ENCODE data around the gene PAIP2.
"Not testable (repeated sequence)": the region's sequence is repeated elsewhere in the genome, so short reads cannot be mapped to it uniquely, and the experiment has no call there.

The PAIP2 gene

DNA sequence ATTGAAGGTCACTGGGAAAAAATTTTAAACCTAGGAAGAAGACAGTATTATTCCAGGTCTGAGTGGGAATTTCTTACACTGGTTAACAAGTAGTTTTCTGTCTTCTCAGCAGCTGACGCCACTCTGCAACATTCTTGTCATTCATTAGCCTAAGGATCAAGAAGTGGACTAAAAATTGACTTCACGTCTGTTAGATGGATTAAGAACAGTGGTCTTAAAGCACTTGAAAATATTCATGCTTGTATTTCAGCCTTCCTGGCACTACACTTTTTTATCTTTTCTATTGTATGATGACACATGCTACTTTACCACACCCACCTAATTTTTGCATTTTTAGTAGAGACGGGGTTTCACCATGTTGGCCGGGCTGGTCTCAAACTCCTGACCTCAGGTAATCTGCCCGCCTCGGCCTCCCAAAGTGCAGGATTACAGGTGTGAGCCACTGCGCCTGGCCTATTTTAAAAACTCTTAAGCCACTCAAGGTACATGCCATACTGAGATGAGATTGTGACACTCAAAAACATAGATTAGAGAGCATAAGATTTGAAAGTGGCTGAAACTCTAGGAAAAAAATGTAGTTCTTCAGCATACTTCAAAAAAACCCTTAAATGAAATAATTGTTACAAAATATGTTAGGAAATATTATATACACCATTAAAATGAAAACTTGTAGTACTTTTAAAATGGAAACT, 39.7 kb upstream of the PAIP2 start:
- DNase-seq (ENCODE audit: extremely low read depth, insufficient read length): no peak
- Histone ChIP-seq H3K36me3 (ENCODE audit: control insufficient read depth, insufficient read depth, low read length) (no peaks in the 10 kb centered on the region; the same call in 1 of the 2 replicates), H3K4me3 (replicated peaks; ENCODE audit: low read depth, low read length) (no peak overlapping the region), H3K27me3 (replicated peaks; ENCODE audit: control insufficient read depth, insufficient read depth, low read length) (no peaks in the 10 kb centered on the region)
- TF ChIP-seq, protein P1, sequence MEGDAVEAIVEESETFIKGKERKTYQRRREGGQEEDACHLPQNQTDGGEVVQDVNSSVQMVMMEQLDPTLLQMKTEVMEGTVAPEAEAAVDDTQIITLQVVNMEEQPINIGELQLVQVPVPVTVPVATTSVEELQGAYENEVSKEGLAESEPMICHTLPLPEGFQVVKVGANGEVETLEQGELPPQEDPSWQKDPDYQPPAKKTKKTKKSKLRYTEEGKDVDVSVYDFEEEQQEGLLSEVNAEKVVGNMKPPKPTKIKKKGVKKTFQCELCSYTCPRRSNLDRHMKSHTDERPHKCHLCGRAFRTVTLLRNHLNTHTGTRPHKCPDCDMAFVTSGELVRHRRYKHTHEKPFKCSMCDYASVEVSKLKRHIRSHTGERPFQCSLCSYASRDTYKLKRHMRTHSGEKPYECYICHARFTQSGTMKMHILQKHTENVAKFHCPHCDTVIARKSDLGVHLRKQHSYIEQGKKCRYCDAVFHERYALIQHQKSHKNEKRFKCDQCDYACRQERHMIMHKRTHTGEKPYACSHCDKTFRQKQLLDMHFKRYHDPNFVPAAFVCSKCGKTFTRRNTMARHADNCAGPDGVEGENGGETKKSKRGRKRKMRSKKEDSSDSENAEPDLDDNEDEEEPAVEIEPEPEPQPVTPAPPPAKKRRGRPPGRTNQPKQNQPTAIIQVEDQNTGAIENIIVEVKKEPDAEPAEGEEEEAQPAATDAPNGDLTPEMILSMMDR (IDR thresholded peaks at IDR 0.05; ENCODE audit: insufficient read depth, low read length, poor library complexity, severe bottlenecking): no peak

DNA sequence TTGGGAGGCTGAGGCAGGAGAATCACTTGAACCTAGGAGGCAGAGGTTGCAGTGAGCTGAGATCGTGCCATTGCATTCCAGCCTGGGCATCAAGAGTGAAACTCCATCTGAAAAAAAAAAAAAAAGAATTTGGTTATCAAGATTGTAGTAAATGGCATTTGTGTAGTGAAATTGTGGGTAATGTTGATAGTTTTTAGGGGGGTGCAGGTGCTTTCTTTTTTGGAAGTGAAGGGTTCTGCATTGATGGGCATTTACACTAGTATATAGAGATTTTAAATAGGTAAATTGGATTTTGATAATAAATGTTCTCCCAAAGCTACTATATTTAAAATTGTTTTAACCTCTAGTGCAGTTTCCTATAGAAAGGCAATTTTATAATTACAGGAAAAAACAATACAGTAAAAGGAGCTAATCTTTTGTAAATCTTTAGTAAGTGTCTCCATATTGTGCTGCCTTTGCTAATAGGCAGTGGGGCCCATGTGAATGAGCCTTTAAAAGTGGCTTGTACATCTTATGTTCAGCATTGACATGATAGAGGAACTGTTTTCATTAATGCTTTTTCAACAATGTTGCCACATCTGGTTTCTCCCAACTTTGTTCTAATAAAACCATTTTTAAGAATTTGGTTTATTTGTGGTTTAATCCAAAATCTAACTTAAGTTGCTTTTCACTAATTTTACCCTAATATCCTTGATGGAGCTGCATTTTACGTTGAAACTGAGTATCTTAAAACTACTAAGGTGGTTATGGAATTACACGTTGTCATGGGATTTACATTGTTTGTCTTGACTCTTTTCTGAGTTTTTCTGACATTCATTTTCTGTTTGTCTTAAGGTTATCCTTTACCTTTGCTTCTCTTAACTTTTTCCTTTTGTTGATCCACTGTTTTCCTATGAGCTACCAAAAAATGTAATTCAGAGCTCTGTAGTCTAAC, 37.0 kb upstream of the PAIP2 start:
- H3K27me3 ChIP-seq (replicated peaks; ENCODE audit: control insufficient read depth, insufficient read depth, low read length): no peaks in the 10 kb centered on the region
- TF ChIP-seq, protein P1 (IDR thresholded peaks at IDR 0.05; ENCODE audit: insufficient read depth, low read length, poor library complexity, severe bottlenecking): no peak
- H3K36me3 ChIP-seq (ENCODE audit: control insufficient read depth, insufficient read depth, low read length): no peaks in the 10 kb centered on the region; the same call in 1 of the 2 replicates
- DNase-seq (ENCODE audit: extremely low read depth, insufficient read length): no peak
- H3K4me3 ChIP-seq (replicated peaks; ENCODE audit: low read depth, low read length): no peak overlapping the region

DNA sequence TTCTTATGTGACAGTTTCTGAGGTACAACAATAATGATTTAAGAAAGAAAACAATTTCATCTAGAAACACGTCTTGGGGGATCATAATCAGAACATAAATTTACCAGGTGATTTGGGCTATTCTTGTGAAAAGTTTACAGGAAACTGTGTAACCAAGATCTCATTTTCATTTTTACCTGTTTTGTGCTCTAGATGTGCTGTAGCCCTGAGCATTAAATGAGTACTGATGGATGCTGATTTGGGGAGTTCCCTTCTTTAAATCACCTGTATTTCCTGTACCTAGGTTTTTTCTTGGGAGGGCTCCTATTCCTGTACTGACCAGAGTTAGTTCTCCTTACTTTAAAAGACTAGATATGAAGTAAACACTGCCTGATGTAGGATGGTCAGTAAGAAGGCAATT, 35.5 kb upstream of the PAIP2 start:
- no peak for DNase-seq (ENCODE audit: extremely low read depth, insufficient read length)
- no peaks in the 10 kb centered on the region for H3K27me3 ChIP-seq (replicated peaks; ENCODE audit: control insufficient read depth, insufficient read depth, low read length)
- TF ChIP-seq, protein P1 (IDR thresholded peaks at IDR 0.05; ENCODE audit: insufficient read depth, low read length, poor library complexity, severe bottlenecking): no peak
- no peak overlapping the region for H3K4me3 ChIP-seq (replicated peaks; ENCODE audit: low read depth, low read length)
- H3K36me3 ChIP-seq (ENCODE audit: control insufficient read depth, insufficient read depth, low read length): no peaks in the 10 kb centered on the region

DNA sequence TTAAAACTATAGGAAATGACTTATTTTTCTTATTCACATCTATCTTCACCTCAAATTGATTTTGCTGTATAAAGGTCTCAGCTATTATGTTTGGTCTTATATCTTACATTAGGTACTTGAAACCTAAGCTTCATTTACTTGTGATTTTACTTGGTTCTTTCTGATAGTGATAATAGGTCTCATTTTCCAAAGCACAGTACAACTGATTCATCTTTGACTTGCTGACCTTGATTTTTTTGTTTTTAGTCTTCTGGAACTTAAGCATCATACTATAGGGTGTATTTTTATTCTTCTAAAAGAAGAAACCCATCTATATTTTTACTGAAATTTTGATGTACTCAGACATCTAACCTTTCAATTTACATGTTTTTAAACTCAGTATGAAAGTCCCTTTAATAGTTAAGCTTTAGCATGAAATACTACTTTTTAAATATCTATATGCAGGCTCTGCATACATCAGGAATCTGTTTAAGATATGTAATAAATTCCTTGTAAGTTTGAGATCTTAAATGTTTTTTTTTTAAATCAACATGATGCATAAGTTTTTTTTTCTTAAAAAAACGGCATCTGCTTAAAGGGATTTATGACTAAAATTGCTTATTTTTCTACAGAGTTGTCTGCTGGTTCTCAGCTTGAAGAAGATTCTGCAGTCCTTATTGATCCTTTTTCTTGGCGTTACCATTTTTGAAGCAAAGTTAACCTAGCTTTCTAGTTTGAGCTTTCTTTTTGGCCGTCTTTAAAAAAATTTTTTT, 34.9 kb upstream of the PAIP2 start:
- TF ChIP-seq, protein P1 (IDR thresholded peaks at IDR 0.05; ENCODE audit: insufficient read depth, low read length, poor library complexity, severe bottlenecking): no peak
- Histone ChIP-seq H3K36me3 (ENCODE audit: control insufficient read depth, insufficient read depth, low read length) (no peaks in the 10 kb centered on the region), H3K27me3 (replicated peaks; ENCODE audit: control insufficient read depth, insufficient read depth, low read length) (no peaks in the 10 kb centered on the region), H3K4me3 (replicated peaks; ENCODE audit: low read depth, low read length) (no peak overlapping the region)
- no peak for DNase-seq (ENCODE audit: extremely low read depth, insufficient read length)

DNA sequence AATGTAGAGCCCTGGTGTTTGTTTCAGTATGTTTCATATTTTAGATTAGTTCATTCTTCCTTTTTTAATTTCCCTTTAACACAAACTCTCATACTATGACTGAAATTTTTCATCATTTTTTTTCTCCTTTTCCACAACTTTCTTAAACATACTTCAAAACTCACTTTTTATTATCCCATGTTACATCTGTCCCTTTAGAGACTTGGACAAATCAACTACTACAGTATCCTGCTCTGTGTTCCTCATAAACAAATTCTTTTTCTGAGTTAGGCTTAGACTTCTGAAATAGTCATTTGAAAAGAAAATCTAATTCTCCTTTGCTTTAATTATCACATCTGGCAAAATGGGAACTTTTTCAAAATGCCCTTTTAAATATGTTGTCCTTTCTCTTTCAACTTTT, 32.9 kb upstream of the PAIP2 start:
- TF ChIP-seq, protein P1 (IDR thresholded peaks at IDR 0.05; ENCODE audit: insufficient read depth, low read length, poor library complexity, severe bottlenecking): no peak
- Histone ChIP-seq H3K27me3 (replicated peaks; ENCODE audit: control insufficient read depth, insufficient read depth, low read length) (no peaks in the 10 kb centered on the region), H3K4me3 (replicated peaks; ENCODE audit: low read depth, low read length) (no peak overlapping the region), H3K36me3 (ENCODE audit: control insufficient read depth, insufficient read depth, low read length) (no peaks in the 10 kb centered on the region)
- no peak for DNase-seq (ENCODE audit: extremely low read depth, insufficient read length)

DNA sequence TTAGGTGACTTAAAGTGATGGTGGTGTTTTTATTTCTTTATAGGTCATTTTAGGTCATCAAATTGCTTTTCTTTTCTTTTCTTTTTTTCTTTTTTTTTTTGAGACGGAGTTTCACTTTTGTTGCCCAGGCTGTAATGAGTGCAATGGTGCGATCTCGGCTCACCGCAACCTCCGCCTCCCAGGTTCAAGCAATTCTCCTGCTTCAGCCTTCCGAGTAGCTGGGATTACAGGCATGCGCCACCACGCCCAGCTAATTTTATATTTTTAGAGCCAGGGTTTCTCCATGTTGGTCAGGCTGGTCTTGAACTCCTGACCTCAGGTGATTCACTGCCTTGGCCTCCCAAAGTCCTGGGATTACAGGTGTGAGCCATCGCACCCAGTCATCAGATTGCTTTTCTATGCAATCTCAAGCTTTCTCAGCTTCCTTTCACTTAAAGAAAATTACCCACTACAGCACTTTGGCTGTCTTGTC, 30.9 kb upstream of the PAIP2 start:
- H3K27me3 ChIP-seq (replicated peaks; ENCODE audit: control insufficient read depth, insufficient read depth, low read length); H3K36me3 ChIP-seq (ENCODE audit: control insufficient read depth, insufficient read depth, low read length); H3K4me3 ChIP-seq (replicated peaks; ENCODE audit: low read depth, low read length); DNase-seq (ENCODE audit: extremely low read depth, insufficient read length): not testable (repeated sequence)
